ENCODE results near the gene CDHR5.

The CDHR5 gene

GRCh38 chr11:637333-637592 lies 12.5 kb upstream of the CDHR5 start:
- H3K4me3 ChIP-seq (ENCODE audit: low read length) = no peak overlapping the region
- H3K27me3 ChIP-seq (ENCODE audit: control insufficient read depth, low read length) = no peaks in the 10 kb centered on the region
- no peaks in the 10 kb centered on the region for H3K9me2 ChIP-seq (replicated peaks; ENCODE audit: control insufficient read depth, low read length)
- no peaks in the 10 kb centered on the region for H4K20me1 ChIP-seq (ENCODE audit: control insufficient read depth, insufficient read depth, low read depth, low read length)
- H3F3A ChIP-seq (ENCODE audit: control insufficient read depth, insufficient read depth) = no peaks in the 10 kb centered on the region
- no peaks in the 10 kb centered on the region for H3K36me3 ChIP-seq (ENCODE audit: control insufficient read depth, low read length)
- no peak overlapping the region for H3K4me2 ChIP-seq (ENCODE audit: low read length)
- no peaks in the 10 kb centered on the region for H3K4me1 ChIP-seq (ENCODE audit: control insufficient read depth, low read length)
- H3K27ac ChIP-seq (ENCODE audit: low read depth, low read length) = no peak overlapping the region
- no peaks in the 10 kb centered on the region for H3K9me3 ChIP-seq (ENCODE audit: control insufficient read depth, insufficient read depth, low read length)
- TF ChIP-seq CTCF (IDR thresholded peaks at IDR 0.05; ENCODE audit: low read depth, low read length, poor library complexity, severe bottlenecking) = no peak
- no peak for TF ChIP-seq EZH2phosphoT487 (IDR thresholded peaks at IDR 0.05; ENCODE audit: borderline replicate concordance, low read length)
- H3K79me2 ChIP-seq (ENCODE audit: control insufficient read depth, low read length) = no peaks in the 10 kb centered on the region

GRCh38 chr11:636511-637332 lies 12.0 kb upstream of the CDHR5 start, which contains the start of gene DRD4:
Gene DRD4, plus strand, starts transcription at chr11:637269. Its CDS starts 36 bp downstream, at chr11:637305.
- H3F3A ChIP-seq (ENCODE audit: control insufficient read depth, insufficient read depth) = no peaks in the 10 kb centered on the region
- no peak for TF ChIP-seq CTCF (IDR thresholded peaks at IDR 0.05; ENCODE audit: low read depth, low read length, poor library complexity, severe bottlenecking)
- no peak within 1 kb of the TSS for H3K4me2 ChIP-seq (ENCODE audit: low read length)
- H3K79me2 ChIP-seq (ENCODE audit: control insufficient read depth, low read length) = no peaks in the 10 kb centered on the region
- H3K9me2 ChIP-seq (replicated peaks; ENCODE audit: control insufficient read depth, low read length) = no peaks in the 10 kb centered on the region
- no peak within 1 kb of the TSS for H3K4me3 ChIP-seq (ENCODE audit: low read length)
- no peaks in the 10 kb centered on the region for H4K20me1 ChIP-seq (ENCODE audit: control insufficient read depth, insufficient read depth, low read depth, low read length)
- H3K4me1 ChIP-seq (ENCODE audit: control insufficient read depth, low read length) = no peaks in the 10 kb centered on the region
- no peaks in the 10 kb centered on the region for H3K36me3 ChIP-seq (ENCODE audit: control insufficient read depth, low read length)
- H3K9me3 ChIP-seq (ENCODE audit: control insufficient read depth, insufficient read depth, low read length) = no peaks in the 10 kb centered on the region
- H3K27me3 ChIP-seq (ENCODE audit: control insufficient read depth, low read length) = no peaks in the 10 kb centered on the region
- no peak within 1 kb of the TSS for H3K27ac ChIP-seq (ENCODE audit: low read depth, low read length)

GRCh38 chr11:635945-636510 lies 11.3 kb upstream of the CDHR5 start:
- Histone ChIP-seq H3K9me2 (replicated peaks; ENCODE audit: control insufficient read depth, low read length) (no peaks in the 10 kb centered on the region), H3K4me3 (ENCODE audit: low read length) (no peak overlapping the region), H3K36me3 (ENCODE audit: control insufficient read depth, low read length) (no peaks in the 10 kb centered on the region)

More at GRCh38 chr11:635945-636510, 11.3 kb upstream of the CDHR5 start:
- H3K4me1 ChIP-seq (ENCODE audit: control insufficient read depth, low read length) = no peaks in the 10 kb centered on the region
- no peak for TF ChIP-seq CTCF (IDR thresholded peaks at IDR 0.05; ENCODE audit: low read depth, low read length, poor library complexity, severe bottlenecking)
- TF ChIP-seq EZH2phosphoT487 (IDR thresholded peaks at IDR 0.05; ENCODE audit: borderline replicate concordance, low read length) = no peak
- no peaks in the 10 kb centered on the region for H3K9me3 ChIP-seq (ENCODE audit: control insufficient read depth, insufficient read depth, low read length)
- no peaks in the 10 kb centered on the region for H4K20me1 ChIP-seq (ENCODE audit: control insufficient read depth, insufficient read depth, low read depth, low read length)
- H3K27me3 ChIP-seq (ENCODE audit: control insufficient read depth, low read length) = no peaks in the 10 kb centered on the region
- no peaks in the 10 kb centered on the region for H3F3A ChIP-seq (ENCODE audit: control insufficient read depth, insufficient read depth)
- no peak overlapping the region for H3K27ac ChIP-seq (ENCODE audit: low read depth, low read length)
- no peak overlapping the region for H3K4me2 ChIP-seq (ENCODE audit: low read length)
- no peaks in the 10 kb centered on the region for H3K79me2 ChIP-seq (ENCODE audit: control insufficient read depth, low read length)
